Testis (tissue), 3 donors: ENCODE data around the gene CLDN2. TPM values are rescaled to one million over a fixed set of nuclear protein-coding genes. Genes with fewer than 3 reads are reported as not detected.

Source experiments
- DNase-seq: peaks from one replicate; pipeline ENCODE4 v3.0.0-alpha.2; 2019
- H3K27ac ChIP-seq, 2 donors: fragments of 200-600 bp; sonication (generic); one replicate each; pipeline ENCODE4 v1.5.1; 2019
- H3K27me3 ChIP-seq: fragments of 200-600 bp; sonication (generic); one replicate; pipeline ENCODE4 v1.5.1; 2019
- H3K36me3 ChIP-seq: fragments of 200-600 bp; sonication (generic); one replicate; pipeline ENCODE4 v1.5.1; 2017; ENCODE audit warnings: low read depth; ENCODE audit errors: missing control alignments
- H3K4me1 ChIP-seq: fragments of 200-600 bp; sonication (generic); one replicate; pipeline ENCODE4 v1.5.1; 2019
- H3K4me3 ChIP-seq, 2 donors: fragments of 200-600 bp; sonication (generic); one replicate each; pipeline ENCODE4 v1.5.1; 2017 to 2019
- H3K9me3 ChIP-seq: fragments of 200-600 bp; sonication (generic); one replicate; pipeline ENCODE4 v1.5.1; 2017
- POLR2A ChIP-seq: fragments of 450-650 bp; IDR thresholded peaks from one replicate; pipeline ENCODE4 v1.6.1; 2017; ENCODE audit warnings: antibody characterized with exemption, mild to moderate bottlenecking, moderate library complexity
- WGBS, 2 donors: methylation state at CpG; one replicate each; pipeline ENCODE4 v1.1.5; 2018; 5-methylcytosine and 5-hydroxymethylcytosine counted together
- intact Hi-C: fragments of 100-400 bp; cut with DNase I; formaldehyde crosslinking; loops from one replicate; pipeline ENCODE4 v1.15.1; 2023; ENCODE audit warnings: low total_unique reads
- polyA plus RNA-seq: library from polyadenylated mRNA; stranded (reverse); fragments of 350-450 nt; fragmentation: Illumina TruSeq; extraction: RNeasy Lipid Tissue Mini Kit (QIAGEN cat#74804); gene quantifications from one replicate; pipeline ENCODE4 v1.2.3, GENCODE V29; 2014; ENCODE audit warnings: low read depth, low replicate concordance; ENCODE audit not compliant: insufficient read depth
- total RNA-seq, 2 donors: library from RNA; depleted of rRNA; stranded (reverse); fragments of >200 nt; gene quantifications; one replicate each; pipeline ENCODE4 v1.2.3, GENCODE V29; 2016
- TF ChIP-seq, protein P1 (sequence below), 3 experiments: fragments of 450-650 bp in 2 of 3; fragments of 200-600 bp in 1 of 3; sonication (generic) in 1 of 3; IDR thresholded peaks; one replicate each; pipeline ENCODE4 v1.5.1; 2016 to 2019; ENCODE audit warnings: antibody characterized with exemption in 3 of 3, mild to moderate bottlenecking in 2 of 3, moderate library complexity in 1 of 3

The CLDN2 gene
- total and polyA plus RNA-seq, 3 donors from 2014 or later, result 6.5 TPM; not detected in 2

DNA sequence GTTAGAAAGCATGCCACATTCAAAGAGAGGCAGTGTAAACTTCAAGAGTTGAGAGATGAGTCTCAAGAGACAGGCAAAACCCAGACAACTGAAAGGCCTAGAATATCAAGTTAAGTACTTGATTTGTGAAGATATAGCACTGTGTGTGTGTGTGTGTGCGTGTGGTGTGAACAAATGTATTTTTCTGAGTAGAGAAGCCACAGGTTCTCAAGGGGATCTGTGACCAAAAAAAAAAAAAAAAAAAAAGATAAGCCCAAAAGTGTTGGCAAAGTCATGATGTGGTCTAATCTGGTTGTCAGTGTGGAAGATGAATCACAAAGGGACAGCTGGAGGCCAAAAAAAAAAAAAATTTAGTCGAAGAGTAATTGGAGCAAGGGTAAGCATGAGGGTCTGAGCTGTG lies 20.9 kb upstream of the CLDN2 start:
- TF ChIP-seq, protein P1, sequence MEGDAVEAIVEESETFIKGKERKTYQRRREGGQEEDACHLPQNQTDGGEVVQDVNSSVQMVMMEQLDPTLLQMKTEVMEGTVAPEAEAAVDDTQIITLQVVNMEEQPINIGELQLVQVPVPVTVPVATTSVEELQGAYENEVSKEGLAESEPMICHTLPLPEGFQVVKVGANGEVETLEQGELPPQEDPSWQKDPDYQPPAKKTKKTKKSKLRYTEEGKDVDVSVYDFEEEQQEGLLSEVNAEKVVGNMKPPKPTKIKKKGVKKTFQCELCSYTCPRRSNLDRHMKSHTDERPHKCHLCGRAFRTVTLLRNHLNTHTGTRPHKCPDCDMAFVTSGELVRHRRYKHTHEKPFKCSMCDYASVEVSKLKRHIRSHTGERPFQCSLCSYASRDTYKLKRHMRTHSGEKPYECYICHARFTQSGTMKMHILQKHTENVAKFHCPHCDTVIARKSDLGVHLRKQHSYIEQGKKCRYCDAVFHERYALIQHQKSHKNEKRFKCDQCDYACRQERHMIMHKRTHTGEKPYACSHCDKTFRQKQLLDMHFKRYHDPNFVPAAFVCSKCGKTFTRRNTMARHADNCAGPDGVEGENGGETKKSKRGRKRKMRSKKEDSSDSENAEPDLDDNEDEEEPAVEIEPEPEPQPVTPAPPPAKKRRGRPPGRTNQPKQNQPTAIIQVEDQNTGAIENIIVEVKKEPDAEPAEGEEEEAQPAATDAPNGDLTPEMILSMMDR (IDR thresholded peaks at IDR 0.05), result no peak
- TF ChIP-seq POLR2A, result no peak
- Histone ChIP-seq H3K4me3 (no peak overlapping the region), H3K27me3 (no peaks in the 10 kb centered on the region), H3K36me3 (no peaks in the 10 kb centered on the region), H3K9me3 (no peaks in the 10 kb centered on the region), H3K27ac (no peak overlapping the region), H3K4me1 (no peaks in the 10 kb centered on the region)
- 65 to 73% methylated on average over 2 of the region's 2 CpGs for WGBS, 2 donors
- intact Hi-C loops, result no loop called here
- DNase-seq, result no peak

GRCh38 chrX:106899841-106900240 lies 20.4 kb upstream of the CLDN2 start:
- H3K27me3 ChIP-seq, result no peaks in the 10 kb centered on the region
- 94% methylated on average over 1 of the region's 1 CpG; no CpG with 5 or more reads in 1 of the 2 donors for WGBS, 2 donors
- H3K27ac ChIP-seq, result no peak overlapping the region
- DNase-seq, result no peak
- no peak overlapping the region for H3K4me3 ChIP-seq
- intact Hi-C loops, result no loop called here
- TF ChIP-seq, protein P1 (IDR thresholded peaks at IDR 0.05), result no peak
- no peak for TF ChIP-seq POLR2A
- no peaks in the 10 kb centered on the region for H3K9me3 ChIP-seq
- no peaks in the 10 kb centered on the region for H3K4me1 ChIP-seq
- H3K36me3 ChIP-seq, result no peaks in the 10 kb centered on the region

DNA sequence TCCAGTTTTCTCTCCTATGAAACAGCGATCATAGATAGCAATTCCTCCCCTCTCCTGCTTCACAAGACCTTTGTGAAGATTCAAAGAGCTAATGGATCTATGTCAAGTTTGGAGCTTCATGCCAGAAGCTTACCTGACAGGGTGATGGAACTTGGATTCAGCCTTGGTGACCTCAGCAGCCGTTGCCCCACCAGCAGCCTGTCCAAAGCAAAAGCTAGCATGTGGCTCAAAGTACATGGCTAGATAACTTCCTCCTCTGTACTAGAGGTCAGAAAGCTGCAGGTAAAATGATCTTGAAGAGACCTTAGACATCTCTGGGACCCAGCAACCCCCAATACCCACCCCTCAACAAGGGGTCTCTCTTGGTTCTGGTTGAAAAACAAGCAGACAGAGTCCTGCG lies 18.9 kb upstream of the CLDN2 start:
- Histone ChIP-seq H3K4me3 (no peak overlapping the region), H3K36me3 (no peaks in the 10 kb centered on the region), H3K27me3 (no peaks in the 10 kb centered on the region), H3K9me3 (no peaks in the 10 kb centered on the region), H3K4me1 (no peaks in the 10 kb centered on the region), H3K27ac (no peak overlapping the region)
- no peak for DNase-seq
- WGBS, 2 donors, result 83 to 91% methylated on average over 1 to 3 of the region's 3 CpGs
- intact Hi-C loops, result no loop called here
- no peak for TF ChIP-seq POLR2A
- TF ChIP-seq, protein P1 (IDR thresholded peaks at IDR 0.05), result no peak

DNA sequence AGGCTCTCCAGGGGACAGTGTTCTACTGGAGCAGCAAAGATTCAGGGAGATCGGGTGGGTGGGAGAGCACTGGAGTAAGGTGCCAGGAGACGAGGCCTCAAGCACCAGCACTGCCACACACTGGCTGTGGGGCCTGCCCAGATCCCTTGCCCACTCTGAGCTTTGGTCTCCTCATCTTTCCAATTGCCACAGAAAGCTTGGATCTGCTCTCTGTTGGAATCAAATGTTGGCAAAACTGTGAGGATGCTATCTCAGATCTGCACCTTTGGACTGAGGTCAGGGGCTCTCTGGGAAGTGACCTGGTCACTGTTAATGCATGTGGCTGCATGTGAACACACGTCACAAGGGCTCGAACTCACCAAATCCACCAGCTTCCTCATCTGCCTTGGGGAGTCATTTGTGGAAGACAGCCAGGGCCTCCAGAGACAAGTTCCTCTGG lies 18.4 kb upstream of the CLDN2 start:
- Histone ChIP-seq H3K4me1 (no peaks in the 10 kb centered on the region), H3K4me3 (no peak overlapping the region), H3K9me3 (no peaks in the 10 kb centered on the region), H3K27me3 (no peaks in the 10 kb centered on the region), H3K27ac (no peak overlapping the region), H3K36me3 (no peaks in the 10 kb centered on the region)
- no peak for DNase-seq
- no peak for TF ChIP-seq POLR2A
- TF ChIP-seq, protein P1 (IDR thresholded peaks at IDR 0.05), result no peak
- 80 to 89% methylated on average over 1 to 4 of the region's 4 CpGs for WGBS, 2 donors
- intact Hi-C loops, result no loop called here

DNA sequence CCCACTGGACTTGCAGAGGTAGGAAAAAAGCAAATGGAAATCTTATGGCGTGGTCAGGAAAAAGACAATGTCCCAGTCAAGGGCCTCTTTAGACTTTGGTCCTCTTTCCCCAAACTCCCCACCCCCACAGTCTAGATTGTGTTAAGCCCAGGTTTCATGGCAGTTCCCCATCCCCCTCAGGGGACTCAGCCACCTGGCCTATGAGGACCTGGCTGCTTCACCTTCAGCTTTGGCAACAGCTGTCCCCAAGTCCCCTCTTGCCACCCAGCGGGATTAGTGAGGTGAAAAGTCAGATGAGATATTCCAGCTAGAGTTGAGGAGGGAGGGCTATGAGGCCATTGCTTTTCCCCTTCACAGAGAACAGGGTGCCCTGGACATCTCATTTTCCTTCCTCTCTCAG lies 17.5 kb upstream of the CLDN2 start:
- Histone ChIP-seq H3K36me3 (no peaks in the 10 kb centered on the region), H3K4me1 (no peaks in the 10 kb centered on the region), H3K27me3 (no peaks in the 10 kb centered on the region), H3K4me3 (no peak overlapping the region), H3K27ac (no peak overlapping the region), H3K9me3 (no peaks in the 10 kb centered on the region)
- intact Hi-C loops, result no loop called here
- TF ChIP-seq POLR2A, result no peak
- TF ChIP-seq, protein P1 (IDR thresholded peaks at IDR 0.05), result no peak
- DNase-seq, result no peak
- 90% methylated on average over 2 of the region's 2 CpGs; no CpG with 5 or more reads in 1 of the 2 donors for WGBS, 2 donors
